A673 (cell line): ENCODE data around the gene RGS16.

Experiments used
- CTCF ChIP-seq: fragments of 300-800, 200-600 bp; sonication (generic); conservative IDR thresholded peaks from 2 replicates; pipeline ENCODE4 v1.5.1; 2017; ENCODE audit warnings: low read depth, mild to moderate bottlenecking, antibody characterized with exemption, low read length, moderate library complexity, mixed read lengths
- EZH2 ChIP-seq: fragments of 200-600 bp; sonication (generic); IDR thresholded peaks from 2 replicates; pipeline ENCODE4 v1.6.1; 2017; ENCODE audit warnings: borderline replicate concordance, low read depth, mild to moderate bottlenecking, mixed read lengths, antibody characterized with exemption, low read length; ENCODE audit not compliant: poor library complexity, severe bottlenecking

DNA sequence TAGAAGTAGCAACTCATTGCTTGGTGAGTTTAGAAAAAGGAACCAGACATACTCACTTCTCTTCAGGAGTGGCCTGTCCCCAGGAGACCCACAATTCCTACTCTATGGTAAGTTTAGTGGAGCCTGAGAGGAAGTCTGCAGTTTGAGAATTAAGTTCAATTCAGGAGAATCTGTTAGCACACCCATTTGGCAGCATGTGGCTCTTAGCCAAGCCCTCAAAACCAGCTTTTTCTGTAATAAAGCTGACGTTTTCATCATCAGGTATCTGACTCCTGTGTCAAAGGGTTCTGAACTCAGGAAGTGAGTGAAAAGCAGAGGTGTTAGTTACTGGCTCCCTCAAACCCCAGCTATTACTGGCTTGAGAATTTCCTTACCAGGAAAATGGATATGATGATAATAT is 20.4 kb upstream of the RGS16 start:
- TF ChIP-seq CTCF (no peak), EZH2 (no peak)
